Uterus (tissue), 2 donors: ENCODE data around the gene ASTN2.

ENCODE experiments used
- POLR2A ChIP-seq, 2 donors: fragments of 450-650 bp; IDR thresholded peaks; one replicate each; pipeline ENCODE4 v1.6.1; 2016; ENCODE audit warnings: antibody characterized with exemption in 2 of 2, mild to moderate bottlenecking in 1 of 2, moderate library complexity in 1 of 2
- TF ChIP-seq, protein P1 (sequence below), 4 experiments: fragments of 200-600 bp in 2 of 4; fragments of 450-650 bp in 2 of 4; sonication (generic) in 2 of 4; IDR thresholded peaks; one replicate each; pipeline ENCODE4 v1.5.1; 2016 to 2019; ENCODE audit warnings: antibody characterized with exemption in 4 of 4, mild to moderate bottlenecking in 2 of 4, moderate library complexity in 1 of 4

DNA sequence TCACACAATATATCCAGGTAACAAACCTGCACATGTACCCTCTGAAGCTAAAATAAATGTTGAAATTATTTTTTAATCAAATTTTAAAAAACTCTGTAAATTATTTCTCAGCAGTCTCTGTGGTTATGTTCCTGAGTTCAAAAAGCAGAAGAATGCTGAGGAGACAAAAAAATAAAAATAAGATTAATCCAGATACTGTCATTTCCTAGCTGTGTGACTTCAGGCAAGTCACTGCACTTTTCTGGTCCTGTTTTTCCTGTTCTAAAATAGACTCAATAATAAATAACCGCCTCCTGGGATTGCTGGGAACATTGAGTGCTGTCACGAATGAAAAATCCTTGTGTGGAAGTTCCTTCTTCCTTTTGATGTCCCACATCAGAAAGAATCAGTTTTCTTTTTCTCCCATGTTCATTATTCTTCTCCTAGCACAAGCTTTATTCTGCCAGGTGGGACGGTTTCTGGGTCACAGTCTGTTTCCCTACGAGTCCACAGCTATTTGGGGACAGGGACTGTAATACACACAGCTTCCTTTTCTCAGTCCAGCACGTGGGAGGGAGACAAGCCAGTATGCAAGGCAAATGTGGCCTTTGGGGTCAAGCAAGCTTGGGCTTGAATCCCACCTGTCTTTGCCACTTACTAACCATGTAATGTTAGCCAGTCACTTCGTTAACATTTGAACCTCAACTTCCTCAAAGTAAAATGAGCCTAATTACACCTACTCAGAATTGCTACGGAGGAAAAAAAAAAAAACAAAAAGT is 570.8 kb downstream of the ASTN2 start:
- TF ChIP-seq, protein P1, sequence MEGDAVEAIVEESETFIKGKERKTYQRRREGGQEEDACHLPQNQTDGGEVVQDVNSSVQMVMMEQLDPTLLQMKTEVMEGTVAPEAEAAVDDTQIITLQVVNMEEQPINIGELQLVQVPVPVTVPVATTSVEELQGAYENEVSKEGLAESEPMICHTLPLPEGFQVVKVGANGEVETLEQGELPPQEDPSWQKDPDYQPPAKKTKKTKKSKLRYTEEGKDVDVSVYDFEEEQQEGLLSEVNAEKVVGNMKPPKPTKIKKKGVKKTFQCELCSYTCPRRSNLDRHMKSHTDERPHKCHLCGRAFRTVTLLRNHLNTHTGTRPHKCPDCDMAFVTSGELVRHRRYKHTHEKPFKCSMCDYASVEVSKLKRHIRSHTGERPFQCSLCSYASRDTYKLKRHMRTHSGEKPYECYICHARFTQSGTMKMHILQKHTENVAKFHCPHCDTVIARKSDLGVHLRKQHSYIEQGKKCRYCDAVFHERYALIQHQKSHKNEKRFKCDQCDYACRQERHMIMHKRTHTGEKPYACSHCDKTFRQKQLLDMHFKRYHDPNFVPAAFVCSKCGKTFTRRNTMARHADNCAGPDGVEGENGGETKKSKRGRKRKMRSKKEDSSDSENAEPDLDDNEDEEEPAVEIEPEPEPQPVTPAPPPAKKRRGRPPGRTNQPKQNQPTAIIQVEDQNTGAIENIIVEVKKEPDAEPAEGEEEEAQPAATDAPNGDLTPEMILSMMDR (IDR thresholded peaks at IDR 0.05) = no peak
- no peak for TF ChIP-seq POLR2A (IDR thresholded peaks at IDR 0.05)
